Renal cortex interstitium (tissue), 11 donors: ENCODE measurements around the gene OSCAR. TPM values are rescaled to one million over a fixed set of nuclear protein-coding genes. Genes with fewer than 3 reads are reported as not detected.
"Not testable (repeated sequence)": the region's sequence is repeated elsewhere in the genome, so short reads cannot be mapped to it uniquely, and the experiment has no call there.

Source experiments
- DNase-seq, 11 donors: peaks; one replicate each; pipeline ENCODE4 v3.0.0-alpha.2; 2013; ENCODE audit warnings: low read depth in 9 of 11, low spot score in 4 of 11; ENCODE audit errors: extremely low read depth in 1 of 11
- polyA plus RNA-seq, 3 donors: library from polyadenylated mRNA; unstranded; fragments of 120-200 nt; gene quantifications; one replicate each; pipeline ENCODE4 v1.2.1, GENCODE V29; 2013; ENCODE audit not compliant: insufficient read length in 3 of 3

The OSCAR gene
- polyA plus RNA-seq, 3 donors, result 0.11 to 0.42 (median 0.27) TPM

- no peak for DNase-seq
Observed at GRCh38 chr19:54128796-54129616, 28.4 kb upstream of the OSCAR start.

- no peak for DNase-seq
Observed at GRCh38 chr19:54128441-54128725, 27.8 kb upstream of the OSCAR start.

- DNase-seq, result no peak
Observed at GRCh38 chr19:54127688-54128440, 27.3 kb upstream of the OSCAR start.

GRCh38 chr19:54125713-54126112, 25.1 kb upstream of the OSCAR start:
- DNase-seq, result no peak

GRCh38 chr19:54124393-54124792, 23.8 kb upstream of the OSCAR start:
- DNase-seq, result no peak

- DNase-seq, result no peak
Observed at GRCh38 chr19:54123682-54124081, 23.1 kb upstream of the OSCAR start.

- no peak for DNase-seq
Observed at GRCh38 chr19:54121259-54121658, 20.7 kb upstream of the OSCAR start.

- DNase-seq, result peak; percentile 96 to 99 (median 98)
Observed at GRCh38 chr19:54115109-54116063, 14.8 kb upstream of the OSCAR start, which contains the start of the genes PRPF31 and TFPT. Gene PRPF31 (plus strand): TSS chr19:54115754. CDS start chr19:54118279, 2,525 bp downstream. Gene TFPT (minus strand): TSS chr19:54115657. CDS start chr19:54115269, 388 bp downstream.

GRCh38 chr19:54114340-54115108, 13.9 kb upstream of the OSCAR start:
- DNase-seq, result no peak

- DNase-seq, result no peak
Observed at GRCh38 chr19:54109651-54110050, 9.0 kb upstream of the OSCAR start.

GRCh38 chr19:54108496-54108895, 7.9 kb upstream of the OSCAR start:
- DNase-seq, result no peak

GRCh38 chr19:54107876-54108490, 7.4 kb upstream of the OSCAR start:
- DNase-seq, result no peak

GRCh38 chr19:54106716-54107115, 6.1 kb upstream of the OSCAR start:
- no peak for DNase-seq

GRCh38 chr19:54105796-54106195, 5.2 kb upstream of the OSCAR start:
- DNase-seq, result no peak

GRCh38 chr19:54104998-54105715, 4.6 kb upstream of the OSCAR start:
- DNase-seq, result no peak

- DNase-seq, result peak; percentile 95 to 99 (median 98)
Observed at GRCh38 chr19:54102421-54103169, 2.0 kb upstream of the OSCAR start, which contains the start of gene NDUFA3. Gene NDUFA3 (plus strand): TSS chr19:54102855. CDS start chr19:54102879, 24 bp downstream.

GRCh38 chr19:54099903-54100255, 724 bp downstream of the OSCAR start:
- not testable (repeated sequence) for DNase-seq
